Measurements from ENCODE around the gene MACO1.
"Not testable (repeated sequence)": the region's sequence is repeated elsewhere in the genome, so short reads cannot be mapped to it uniquely, and the experiment has no call there.

MACO1 gene

GRCh38 chr1:25423206-25423605 is 7.5 kb upstream of the MACO1 start:
- not testable (repeated sequence) for DNase-seq (ENCODE audit: low spot score)

GRCh38 chr1:25425098-25426085 is 5.3 kb upstream of the MACO1 start:
- DNase-seq (ENCODE audit: low spot score): no peak

- no peak for DNase-seq (ENCODE audit: low spot score)
Observed at GRCh38 chr1:25427696-25428095, 3.0 kb upstream of the MACO1 start.

- no peak for DNase-seq (ENCODE audit: low spot score)
Observed at GRCh38 chr1:25428475-25429166, 2.1 kb upstream of the MACO1 start.

GRCh38 chr1:25430967-25431881 is 527 bp downstream of the MACO1 start:
- no peak for DNase-seq (ENCODE audit: low spot score)

- DNase-seq (ENCODE audit: low spot score): no peak
Observed at GRCh38 chr1:25431955-25432719, 1.4 kb downstream of the MACO1 start.

GRCh38 chr1:25432749-25433388 is 2.2 kb downstream of the MACO1 start:
- DNase-seq (ENCODE audit: low spot score): no peak

GRCh38 chr1:25433389-25434186 is 2.9 kb downstream of the MACO1 start:
- DNase-seq (ENCODE audit: low spot score): no peak

GRCh38 chr1:25435397-25436108 is 4.9 kb downstream of the MACO1 start:
- no peak for DNase-seq (ENCODE audit: low spot score)

GRCh38 chr1:25437672-25438071 is 7.0 kb downstream of the MACO1 start:
- DNase-seq (ENCODE audit: low spot score): no peak

- no peak for DNase-seq (ENCODE audit: low spot score)
Observed at GRCh38 chr1:25439287-25439686, 8.6 kb downstream of the MACO1 start.

GRCh38 chr1:25442178-25442577 is 11.5 kb downstream of the MACO1 start:
- no peak for DNase-seq (ENCODE audit: low spot score)

- DNase-seq (ENCODE audit: low spot score): no peak
Observed at GRCh38 chr1:25443030-25443699, 12.5 kb downstream of the MACO1 start.

- DNase-seq (ENCODE audit: low spot score): not testable (repeated sequence)
Observed at GRCh38 chr1:25444604-25445003, 13.9 kb downstream of the MACO1 start.

- no peak for DNase-seq (ENCODE audit: low spot score)
Observed at GRCh38 chr1:25445993-25446538, 15.4 kb downstream of the MACO1 start.

- DNase-seq (ENCODE audit: low spot score): no peak
Observed at GRCh38 chr1:25447547-25447946, 16.9 kb downstream of the MACO1 start.

GRCh38 chr1:25450891-25451290 is 20.2 kb downstream of the MACO1 start:
- DNase-seq (ENCODE audit: low spot score): no peak

GRCh38 chr1:25451908-25452307 is 21.2 kb downstream of the MACO1 start:
- no peak for DNase-seq (ENCODE audit: low spot score)
